ENCODE data around the gene PKNOX2. TPM values are rescaled to one million over a fixed set of nuclear protein-coding genes. Genes with fewer than 3 reads are reported as not detected.

Gene PKNOX2
- total and polyA plus RNA-seq, 9 of the 15 experiments (the other 6 are each of a cell fraction or from before 2014, with no cell fraction given), result not detected

DNA sequence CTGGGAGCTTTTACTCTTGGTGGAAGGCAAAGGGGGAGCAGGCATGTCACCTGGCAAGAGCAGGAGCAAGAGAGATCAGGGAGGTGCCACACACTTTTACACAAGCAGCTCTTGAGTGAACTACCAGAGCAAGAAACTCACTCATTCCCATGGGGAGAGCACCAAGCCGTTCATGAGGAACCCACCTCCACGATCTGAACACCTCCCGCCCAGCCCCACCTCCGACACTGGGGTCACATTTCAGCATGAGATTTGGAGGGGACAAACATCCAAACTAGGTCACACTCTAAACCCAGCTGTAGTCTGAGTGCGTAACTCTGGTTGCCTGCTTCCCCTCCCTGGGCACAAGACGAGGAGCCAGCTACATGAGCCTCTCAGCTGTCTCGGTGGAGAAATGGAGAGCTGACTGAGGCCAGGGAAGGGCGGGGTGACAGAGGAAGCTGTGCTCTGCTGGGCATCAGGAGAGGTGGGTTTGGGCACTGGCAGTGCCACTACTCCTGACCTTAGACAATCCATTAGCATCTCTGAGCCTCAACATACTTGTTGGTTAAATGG lies 134.6 kb downstream of the PKNOX2 start:
- DNase-seq (ENCODE audit: extremely low read depth in 1 of 4, low spot score in 3 of 4), result no peak
- no peak overlapping the region for H2AFZ ChIP-seq (ENCODE audit: low read depth, low read length)
- TF ChIP-seq, protein P1, sequence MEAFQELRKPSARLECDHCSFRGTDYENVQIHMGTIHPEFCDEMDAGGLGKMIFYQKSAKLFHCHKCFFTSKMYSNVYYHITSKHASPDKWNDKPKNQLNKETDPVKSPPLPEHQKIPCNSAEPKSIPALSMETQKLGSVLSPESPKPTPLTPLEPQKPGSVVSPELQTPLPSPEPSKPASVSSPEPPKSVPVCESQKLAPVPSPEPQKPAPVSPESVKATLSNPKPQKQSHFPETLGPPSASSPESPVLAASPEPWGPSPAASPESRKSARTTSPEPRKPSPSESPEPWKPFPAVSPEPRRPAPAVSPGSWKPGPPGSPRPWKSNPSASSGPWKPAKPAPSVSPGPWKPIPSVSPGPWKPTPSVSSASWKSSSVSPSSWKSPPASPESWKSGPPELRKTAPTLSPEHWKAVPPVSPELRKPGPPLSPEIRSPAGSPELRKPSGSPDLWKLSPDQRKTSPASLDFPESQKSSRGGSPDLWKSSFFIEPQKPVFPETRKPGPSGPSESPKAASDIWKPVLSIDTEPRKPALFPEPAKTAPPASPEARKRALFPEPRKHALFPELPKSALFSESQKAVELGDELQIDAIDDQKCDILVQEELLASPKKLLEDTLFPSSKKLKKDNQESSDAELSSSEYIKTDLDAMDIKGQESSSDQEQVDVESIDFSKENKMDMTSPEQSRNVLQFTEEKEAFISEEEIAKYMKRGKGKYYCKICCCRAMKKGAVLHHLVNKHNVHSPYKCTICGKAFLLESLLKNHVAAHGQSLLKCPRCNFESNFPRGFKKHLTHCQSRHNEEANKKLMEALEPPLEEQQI (IDR thresholded peaks at IDR 0.05), result no peak
- TF ChIP-seq HNRNPLL (IDR thresholded peaks at IDR 0.05; ENCODE audit: low read depth, low read length, poor library complexity, severe bottlenecking), result no peak
- TF ChIP-seq ARNT (IDR thresholded peaks at IDR 0.05), result no peak
- TF ChIP-seq XRCC3 (IDR thresholded peaks at IDR 0.05), result no peak
- no peak for TF ChIP-seq RBM25 (IDR thresholded peaks at IDR 0.05; ENCODE audit: low read depth, low read length, severe bottlenecking)
- TF ChIP-seq ZBTB17 (CRISPR knock-in tag; IDR thresholded peaks at IDR 0.05), result no peak
- no peak for TF ChIP-seq L3MBTL2 (IDR thresholded peaks at IDR 0.05)
- TF ChIP-seq, protein P2, sequence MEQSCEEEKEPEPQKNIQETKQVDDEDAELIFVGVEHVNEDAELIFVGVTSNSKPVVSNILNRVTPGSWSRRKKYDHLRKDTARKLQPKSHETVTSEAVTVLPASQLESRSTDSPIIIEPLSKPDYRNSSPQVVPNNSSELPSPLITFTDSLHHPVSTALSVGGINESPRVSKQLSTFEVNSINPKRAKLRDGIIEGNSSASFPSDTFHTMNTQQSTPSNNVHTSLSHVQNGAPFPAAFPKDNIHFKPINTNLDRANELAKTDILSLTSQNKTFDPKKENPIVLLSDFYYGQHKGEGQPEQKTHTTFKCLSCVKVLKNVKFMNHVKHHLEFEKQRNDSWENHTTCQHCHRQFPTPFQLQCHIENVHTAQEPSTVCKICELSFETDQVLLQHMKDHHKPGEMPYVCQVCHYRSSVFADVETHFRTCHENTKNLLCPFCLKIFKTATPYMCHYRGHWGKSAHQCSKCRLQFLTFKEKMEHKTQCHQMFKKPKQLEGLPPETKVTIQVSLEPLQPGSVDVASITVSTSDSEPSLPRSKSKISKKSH (CRISPR knock-in tag; IDR thresholded peaks at IDR 0.05), result no peak
- TF ChIP-seq ILF3 (IDR thresholded peaks at IDR 0.05; ENCODE audit: borderline replicate concordance), result no peak
- no peak for TF ChIP-seq RBM15 (IDR thresholded peaks at IDR 0.05; ENCODE audit: insufficient read depth, low read length)
- no peak for TF ChIP-seq CBX8 (IDR thresholded peaks at IDR 0.05; ENCODE audit: borderline replicate concordance, extremely low read depth, low read depth, low read length, poor library complexity, severe bottlenecking)
- TF ChIP-seq TAF9B (IDR thresholded peaks at IDR 0.05; ENCODE audit: partially characterized antibody), result no peak
- no peak for TF ChIP-seq CBX2 (IDR thresholded peaks at IDR 0.05; ENCODE audit: insufficient read depth, low read length, poor library complexity, severe bottlenecking)
- no peak for TF ChIP-seq RB1 (IDR thresholded peaks at IDR 0.05; ENCODE audit: low read depth)
- no peak for TF ChIP-seq MBD2 (IDR thresholded peaks at IDR 0.05; ENCODE audit: borderline replicate concordance, low read depth)
- no peak for TF ChIP-seq TFAM (CRISPR knock-in tag; conservative IDR thresholded peaks at IDR 0.05)
- no peak for TF ChIP-seq PTBP1 (IDR thresholded peaks at IDR 0.05; ENCODE audit: low read depth, low read length)
- no peak for TF ChIP-seq U2AF2 (optimal IDR thresholded peaks at IDR 0.05; ENCODE audit: low read depth, low read length)
- no peak for TF ChIP-seq EGR1 (conservative IDR thresholded peaks at IDR 0.05)
- ATAC-seq, result no peak
- no TSS peak for BruUV-seq (replicated peaks)
- no peak overlapping the region for H3K4me2 ChIP-seq (ENCODE audit: insufficient read depth, low read length)
- H3K9me1 ChIP-seq (ENCODE audit: control insufficient read depth, insufficient read depth, low read length), result no peaks in the 10 kb centered on the region
- CTCF ChIA-PET (ENCODE audit: low intra/inter-chr PET ratio), result no interaction called here
- H4K20me1 ChIP-seq (replicated peaks; ENCODE audit: control insufficient read depth, insufficient read depth, low read length), result no peaks in the 10 kb centered on the region
- H3K4me1 ChIP-seq (replicated peaks in 1 of 2; ENCODE audit: control insufficient read depth in 2 of 2, insufficient read depth in 2 of 2, low read length in 2 of 2), result no peaks in the 10 kb centered on the region; a peak in 1 of 5 replicates
- no peak for FAIRE-seq
- H3K27ac ChIP-seq (ENCODE audit: extremely low read depth, low read depth, low read length), result no peak overlapping the region
- no peaks in the 10 kb centered on the region for H3K9me3 ChIP-seq (replicated peaks; ENCODE audit: control insufficient read depth, insufficient read depth, low read depth, low read length)
- intact Hi-C loops (cut with micrococcal nuclease) (no loop called here), in situ Hi-C loops (cut with MboI) (no loop called here)
- POLR2A ChIA-PET, result no interaction called here
- H3K4me3 ChIP-seq, result no peak overlapping the region
- no peaks in the 10 kb centered on the region for H3K36me3 ChIP-seq (ENCODE audit: control insufficient read depth, insufficient read depth, low read length)
- H3K27me3 ChIP-seq (ENCODE audit: control insufficient read depth in 2 of 2, insufficient read depth in 2 of 2, low read length in 2 of 2), result peaks cover 23 to 82% of the 10 kb centered on the region in 2 experiments; a peak in 4 of 5 replicates
- H3K79me2 ChIP-seq (ENCODE audit: control insufficient read depth, insufficient read depth, low read length), result no peaks in the 10 kb centered on the region
- WGBS (ENCODE audit: insufficient coverage, low coverage, missing lambda C conversion rate), result 2% methylated on average over 8 of the region's 8 CpGs
- no peak overlapping the region for H3K9ac ChIP-seq (ENCODE audit: insufficient read depth in 1 of 2, low read depth in 2 of 2, low read length in 2 of 2)
